IMR-90 (cell line): Measurements from ENCODE around the gene TBX15. TPM values are rescaled to one million over a fixed set of nuclear protein-coding genes. Genes with fewer than 3 reads are reported as not detected.

Source experiments
- ATAC-seq: fragments of 200-7000 bp; cut with Tn5 transposase; 2 replicates; pipeline ENCODE4 v1.9.1; 2020; ENCODE audit warnings: low read depth, mild to moderate bottlenecking, moderate library complexity
- BruUV-seq: library from RNA; stranded (reverse); fragments of 400-500 nt; replicated peaks from 2 replicates; lab custom pipeline; 2021; lab: Mats Ljungman, UMichigan
- CTCF ChIA-PET: fragments of 300-600 bp; formaldehyde crosslinking; extraction: SDS; loops from one replicate; lab custom pipeline; 2021; ENCODE audit warnings: antibody characterized with exemption; lab: Yijun Ruan, JAX
- POLR2A ChIA-PET: fragments of 300-600 bp; sonication (Branson Sonifier 250); formaldehyde crosslinking; loops from one replicate; lab custom pipeline; 2022; ENCODE audit warnings: antibody characterized with exemption; ENCODE audit not compliant: unreplicated experiment; lab: Charles Lee
- DNase-seq: peaks from one replicate; pipeline ENCODE4 v3.0.0; 2013
- H2AFZ ChIP-seq: replicated peaks from 2 replicates; pipeline ENCODE3; 2013; ENCODE audit warnings: low read length, mild to moderate bottlenecking; ENCODE audit not compliant: poor library complexity
- H2AK5ac ChIP-seq: 2 replicates; pipeline ENCODE4 v1.6.1; 2013; ENCODE audit warnings: low read depth, low read length, inconsistent platforms
- H2AK9ac ChIP-seq: replicated peaks from 2 replicates; pipeline ENCODE3; 2013; ENCODE audit warnings: mild to moderate bottlenecking, low read depth, low read length, moderate library complexity; ENCODE audit not compliant: poor library complexity
- H2BK120ac ChIP-seq: 2 replicates; pipeline ENCODE4 v1.6.1; 2013; ENCODE audit warnings: low read depth, low read length, inconsistent platforms
- H2BK15ac ChIP-seq: 3 replicates; pipeline ENCODE4 v1.6.1; 2013; ENCODE audit warnings: low read depth, low read length, inconsistent platforms
- H2BK20ac ChIP-seq: 2 replicates; pipeline ENCODE4 v1.6.1; 2013; ENCODE audit warnings: low read depth, mild to moderate bottlenecking, inconsistent platforms, low read length, moderate library complexity
- H2BK5ac ChIP-seq: 2 replicates; pipeline ENCODE4 v1.6.1; 2013; ENCODE audit warnings: mild to moderate bottlenecking, low read depth, low read length, inconsistent platforms; ENCODE audit not compliant: poor library complexity, severe bottlenecking
- H3K14ac ChIP-seq: replicated peaks from 2 replicates; pipeline ENCODE4 v1.6.1; 2013; ENCODE audit warnings: low read depth, low read length, inconsistent platforms
- H3K18ac ChIP-seq: 2 replicates; pipeline ENCODE4 v1.6.1; 2013; ENCODE audit warnings: low read depth, low read length, control low read depth
- H3K23ac ChIP-seq: 2 replicates; pipeline ENCODE4 v1.6.1; 2013; ENCODE audit warnings: low read depth, low read length, inconsistent platforms
- H3K27ac ChIP-seq: 2 replicates; pipeline ENCODE4 v1.5.1; 2013; ENCODE audit warnings: mild to moderate bottlenecking, control low read depth, low read length; ENCODE audit not compliant: insufficient read depth
- H3K27me3 ChIP-seq: 2 replicates; pipeline ENCODE4 v1.6.1; 2013; ENCODE audit warnings: low read length; ENCODE audit not compliant: control insufficient read depth, insufficient read depth
- H3K36me3 ChIP-seq: 2 replicates; pipeline ENCODE4 v1.6.1; 2013; ENCODE audit warnings: low read length, mixed read lengths; ENCODE audit not compliant: control insufficient read depth, insufficient read depth
- H3K4ac ChIP-seq: 2 replicates; pipeline ENCODE4 v1.6.1; 2013; ENCODE audit warnings: low read depth, low read length, inconsistent platforms
- H3K4me1 ChIP-seq: 2 replicates; pipeline ENCODE4 v1.6.1; 2013; ENCODE audit warnings: low read length, mixed read lengths; ENCODE audit not compliant: control insufficient read depth, insufficient read depth
- H3K4me2 ChIP-seq: 2 replicates; pipeline ENCODE4 v1.6.1; 2013; ENCODE audit warnings: low read depth, mild to moderate bottlenecking, control low read depth, low read length, moderate library complexity
- H3K4me3 ChIP-seq: 2 replicates; pipeline ENCODE4 v1.5.1; 2013; ENCODE audit warnings: low read depth, mild to moderate bottlenecking, control low read depth, low read length, moderate library complexity; ENCODE audit not compliant: insufficient read depth
- H3K56ac ChIP-seq: 2 replicates; pipeline ENCODE4 v1.6.1; 2013; ENCODE audit warnings: low read length, inconsistent platforms; ENCODE audit not compliant: insufficient read depth; ENCODE audit errors: extremely low read depth
- H3K79me1 ChIP-seq, 2 experiments: 2 replicates each; pipeline ENCODE4 v1.6.1; 2013; ENCODE audit warnings: low read length in 2 of 2, inconsistent platforms in 1 of 2, low read depth in 1 of 2
- H3K9ac ChIP-seq: 2 replicates; pipeline ENCODE4 v1.6.1; 2013; ENCODE audit warnings: low read depth, low read length, control low read depth
- H3K9me1 ChIP-seq: 2 replicates; pipeline ENCODE4 v1.6.1; 2013; ENCODE audit warnings: low read length, inconsistent platforms; ENCODE audit not compliant: insufficient read depth
- H3K9me3 ChIP-seq: 2 replicates; pipeline ENCODE4 v1.6.1; 2013; ENCODE audit warnings: low read length; ENCODE audit not compliant: control insufficient read depth, insufficient read depth
- H4K20me1 ChIP-seq: 2 replicates; pipeline ENCODE4 v1.6.1; 2013; ENCODE audit warnings: low read length, inconsistent platforms; ENCODE audit not compliant: insufficient read depth
- H4K5ac ChIP-seq: 2 replicates; pipeline ENCODE4 v1.6.1; 2013; ENCODE audit warnings: mild to moderate bottlenecking, low read depth, low read length, control low read depth
- H4K8ac ChIP-seq, 2 experiments: 2 replicates each; pipeline ENCODE4 v1.6.1; 2013; ENCODE audit warnings: low read depth in 2 of 2, low read length in 2 of 2, control low read depth in 1 of 2, inconsistent platforms in 1 of 2
- H4K91ac ChIP-seq: 2 replicates; pipeline ENCODE4 v1.6.1; 2013; ENCODE audit warnings: low read depth, low read length, inconsistent platforms; ENCODE audit not compliant: insufficient read depth
- ELK1 ChIP-seq: fragments of 150-350 bp; IDR thresholded peaks from 2 replicates; pipeline ENCODE4 v1.6.1; 2016; ENCODE audit warnings: low read depth, mild to moderate bottlenecking, low read length, moderate library complexity, borderline replicate concordance
- RAD21 ChIP-seq: IDR thresholded peaks from 2 replicates; pipeline ENCODE4 v1.6.1; 2012; ENCODE audit warnings: low read length, improper control_type of control experiment
- RFX5 ChIP-seq: IDR thresholded peaks from 2 replicates; pipeline ENCODE4 v1.8.0; 2012; ENCODE audit warnings: low read depth, mild to moderate bottlenecking, low read length, moderate library complexity
- WGBS, 2 experiments: methylation state at CpG; one replicate each; pipeline versions ENCODE4 v1.1.5 to v1.1.7; 2013; ENCODE audit warnings: missing lambda C conversion rate in 2 of 2; ENCODE audit not compliant: insufficient read length in 1 of 2; ENCODE audit errors: extremely low coverage in 2 of 2; 5-methylcytosine and 5-hydroxymethylcytosine counted together
- dilution Hi-C: fragments of 300-500 bp; cut with HindIII; formaldehyde crosslinking; loops from one replicate; pipeline ENCODE4 v1.14.3; 2018; ENCODE audit warnings: low sequenced_read_pairs; ENCODE audit not compliant: unreplicated experiment
- in situ Hi-C: fragments of 300-500 bp; cut with MboI; formaldehyde crosslinking; loops from 3 replicates; pipeline ENCODE4 v1.14.3; 2019; ENCODE audit warnings: low sequenced_read_pairs, inconsistent platforms, mixed read lengths
- intact Hi-C: fragments of 100-400 bp; cut with micrococcal nuclease; formaldehyde crosslinking; loops from 2 replicates; pipeline ENCODE4 v1.10.0; 2022
- polyA plus RNA-seq, 3 experiments: library from polyadenylated mRNA; depleted of rRNA; stranded (reverse); fragments of >200 nt; gene quantifications; 2 replicates each; pipeline ENCODE4 v1.2.3, GENCODE V29; 2012; ENCODE audit warnings: low replicate concordance in 1 of 3
- total RNA-seq: library from RNA; depleted of rRNA; stranded (reverse); fragments of >200 nt; gene quantifications from 2 replicates; pipeline ENCODE4 v1.2.3, GENCODE V29; 2012

The TBX15 gene
- total and polyA plus RNA-seq, 2 of the 4 experiments (the other 2 are of a cell fraction), result not detected

GRCh38 chr1:118951270-118951936, 36.7 kb downstream of the TBX15 start:
- H3K23ac ChIP-seq, result no peak overlapping the region
- no peak overlapping the region for H3K14ac ChIP-seq
- H3K56ac ChIP-seq, result no peak overlapping the region
- H2BK5ac ChIP-seq, result no peak overlapping the region
- no peak overlapping the region for H4K5ac ChIP-seq
- H2BK120ac ChIP-seq, result no peak overlapping the region
- no peak overlapping the region for H3K9ac ChIP-seq
- no peak overlapping the region for H4K91ac ChIP-seq
- H3K9me3 ChIP-seq, result no peaks in the 10 kb centered on the region
- H3K36me3 ChIP-seq, result no peaks in the 10 kb centered on the region
- no peak overlapping the region for H2AK5ac ChIP-seq
- H3K4me2 ChIP-seq, result no peak overlapping the region
- CTCF ChIA-PET, result no interaction called here
- intact Hi-C loops (no loop called here), dilution Hi-C loops (no loop called here), in situ Hi-C loops (no loop called here)
- no peak overlapping the region for H2BK20ac ChIP-seq
- DNase-seq (no peak), ATAC-seq (no peak)
- no peaks in the 10 kb centered on the region for H4K20me1 ChIP-seq
- H2AFZ ChIP-seq, result no peak overlapping the region
- H3K79me1 ChIP-seq, result no peaks in the 10 kb centered on the region
- WGBS, 2 experiments, result no CpG with 5 or more reads among the region's 2 CpGs
- no peak overlapping the region for H2AK9ac ChIP-seq
- no peak overlapping the region for H4K8ac ChIP-seq
- TF ChIP-seq RAD21 (no peak), ELK1 (no peak), RFX5 (no peak)
- H3K27me3 ChIP-seq, result peaks cover 4% of the 10 kb centered on the region
- no peak overlapping the region for H3K18ac ChIP-seq
- no TSS peak for BruUV-seq
- no peak overlapping the region for H3K4me3 ChIP-seq
- no peak overlapping the region for H3K27ac ChIP-seq
- H2BK15ac ChIP-seq, result no peak overlapping the region
- no peak overlapping the region for H3K4ac ChIP-seq
- H3K4me1 ChIP-seq, result no peaks in the 10 kb centered on the region
- no peaks in the 10 kb centered on the region for H3K9me1 ChIP-seq
- POLR2A ChIA-PET, result no interaction called here
